ENCODE data around the gene LGI1.

LGI1 gene

DNA sequence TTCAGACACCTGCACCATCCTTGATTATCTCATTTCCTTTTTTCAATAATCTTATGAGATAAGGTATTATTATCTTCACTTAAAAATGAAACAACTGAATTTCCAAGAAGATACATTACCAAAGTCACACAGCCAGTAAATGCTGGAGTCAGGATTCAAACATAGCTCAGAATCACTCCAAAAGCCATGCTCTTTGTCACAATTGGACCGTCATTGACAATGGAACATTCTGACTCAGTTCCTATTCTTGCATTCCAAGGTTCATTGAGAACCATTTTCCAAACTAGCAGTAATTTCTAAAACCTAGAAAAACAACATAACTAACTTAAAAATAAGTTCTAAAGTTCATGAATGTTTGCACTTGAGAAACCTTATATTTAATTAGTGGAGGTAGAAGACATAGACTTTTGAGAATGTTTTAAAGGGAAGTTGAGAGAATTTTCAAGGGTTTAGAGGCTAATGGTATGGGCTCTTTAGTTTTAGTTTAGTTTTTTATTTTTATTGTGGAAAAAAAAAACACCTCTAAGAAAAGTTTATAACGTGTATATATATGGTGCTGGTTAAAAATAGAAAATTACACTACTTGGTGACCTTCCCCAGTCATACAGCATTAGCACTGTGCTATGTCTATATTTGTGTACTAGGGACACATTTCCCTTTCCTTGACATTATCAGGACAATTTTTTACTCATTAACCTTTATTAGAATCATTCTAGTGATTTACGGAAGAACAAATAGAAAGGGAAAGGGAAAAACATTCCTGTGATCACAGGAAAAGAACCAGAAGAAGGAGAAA, 30.9 kb downstream of the LGI1 start:
- no peak for DNase-seq (ENCODE audit: low read depth)

DNA sequence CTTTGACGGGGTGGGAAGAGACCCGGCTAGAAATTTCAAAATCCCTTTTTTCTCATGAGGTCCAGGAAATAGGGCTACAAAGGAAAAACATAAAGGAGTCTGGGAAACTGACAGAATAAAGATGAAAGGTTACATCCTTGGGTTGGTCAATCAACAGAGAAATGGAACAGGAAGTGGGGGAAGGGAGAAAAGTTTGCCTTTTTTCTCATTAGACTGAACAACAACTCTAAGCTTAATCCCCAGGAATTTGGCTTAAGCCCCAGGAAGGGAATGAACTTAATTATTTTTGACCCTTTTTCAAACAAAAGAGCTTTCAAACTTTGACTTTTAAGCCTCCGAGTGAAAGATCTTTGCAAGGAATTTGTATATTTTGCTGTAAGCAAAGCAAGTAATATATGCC, 32.7 kb downstream of the LGI1 start:
- H3K4me3 ChIP-seq (ENCODE audit: low read depth, low read length): no peak overlapping the region
- TF ChIP-seq, protein P1, sequence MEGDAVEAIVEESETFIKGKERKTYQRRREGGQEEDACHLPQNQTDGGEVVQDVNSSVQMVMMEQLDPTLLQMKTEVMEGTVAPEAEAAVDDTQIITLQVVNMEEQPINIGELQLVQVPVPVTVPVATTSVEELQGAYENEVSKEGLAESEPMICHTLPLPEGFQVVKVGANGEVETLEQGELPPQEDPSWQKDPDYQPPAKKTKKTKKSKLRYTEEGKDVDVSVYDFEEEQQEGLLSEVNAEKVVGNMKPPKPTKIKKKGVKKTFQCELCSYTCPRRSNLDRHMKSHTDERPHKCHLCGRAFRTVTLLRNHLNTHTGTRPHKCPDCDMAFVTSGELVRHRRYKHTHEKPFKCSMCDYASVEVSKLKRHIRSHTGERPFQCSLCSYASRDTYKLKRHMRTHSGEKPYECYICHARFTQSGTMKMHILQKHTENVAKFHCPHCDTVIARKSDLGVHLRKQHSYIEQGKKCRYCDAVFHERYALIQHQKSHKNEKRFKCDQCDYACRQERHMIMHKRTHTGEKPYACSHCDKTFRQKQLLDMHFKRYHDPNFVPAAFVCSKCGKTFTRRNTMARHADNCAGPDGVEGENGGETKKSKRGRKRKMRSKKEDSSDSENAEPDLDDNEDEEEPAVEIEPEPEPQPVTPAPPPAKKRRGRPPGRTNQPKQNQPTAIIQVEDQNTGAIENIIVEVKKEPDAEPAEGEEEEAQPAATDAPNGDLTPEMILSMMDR (IDR thresholded peaks at IDR 0.05; ENCODE audit: low read depth, low read length, missing control alignments): no peak
- DNase-seq (ENCODE audit: low read depth): no peak
- in situ Hi-C loops (cut with HindIII; ENCODE audit: low sequenced_read_pairs): no loop called here

More for the DNA sequence above, 30.9 kb downstream of the LGI1 start:
- in situ Hi-C loops (cut with HindIII; ENCODE audit: low sequenced_read_pairs): no loop called here
- H3K4me3 ChIP-seq (ENCODE audit: low read depth, low read length): no peak overlapping the region
- TF ChIP-seq, protein P1 (IDR thresholded peaks at IDR 0.05; ENCODE audit: low read depth, low read length, missing control alignments): no peak

- in situ Hi-C loops (cut with HindIII; ENCODE audit: low sequenced_read_pairs): no loop called here
- TF ChIP-seq, protein P1 (IDR thresholded peaks at IDR 0.05; ENCODE audit: low read depth, low read length, missing control alignments): no peak
- DNase-seq (ENCODE audit: low read depth): no peak
- H3K4me3 ChIP-seq (ENCODE audit: low read depth, low read length): no peak overlapping the region
Observed at GRCh38 chr10:93796167-93796566, 38.4 kb downstream of the LGI1 start.

DNA sequence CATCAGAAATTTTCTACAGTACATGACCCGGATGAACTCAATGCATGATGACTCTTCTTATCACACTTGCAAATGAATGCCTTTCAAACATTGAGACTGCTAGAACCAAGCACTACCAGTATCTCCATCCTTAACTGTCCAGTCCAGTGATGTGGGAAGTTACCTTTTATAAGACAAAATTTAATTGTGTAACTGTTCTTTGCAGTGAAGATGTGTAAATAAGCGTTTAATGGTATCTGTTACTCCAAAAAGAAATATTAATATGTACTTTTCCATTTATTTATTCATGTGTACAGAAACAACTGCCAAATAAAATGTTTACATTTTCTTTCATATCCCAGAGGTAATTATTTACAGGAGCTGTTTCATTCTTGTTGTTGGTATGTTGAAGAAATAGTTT, 40.1 kb downstream of the LGI1 start:
- DNase-seq (ENCODE audit: low read depth): no peak
- no peak overlapping the region for H3K4me3 ChIP-seq (ENCODE audit: low read depth, low read length)
- in situ Hi-C loops (cut with HindIII; ENCODE audit: low sequenced_read_pairs): no loop called here
- TF ChIP-seq, protein P1 (IDR thresholded peaks at IDR 0.05; ENCODE audit: low read depth, low read length, missing control alignments): no peak

DNA sequence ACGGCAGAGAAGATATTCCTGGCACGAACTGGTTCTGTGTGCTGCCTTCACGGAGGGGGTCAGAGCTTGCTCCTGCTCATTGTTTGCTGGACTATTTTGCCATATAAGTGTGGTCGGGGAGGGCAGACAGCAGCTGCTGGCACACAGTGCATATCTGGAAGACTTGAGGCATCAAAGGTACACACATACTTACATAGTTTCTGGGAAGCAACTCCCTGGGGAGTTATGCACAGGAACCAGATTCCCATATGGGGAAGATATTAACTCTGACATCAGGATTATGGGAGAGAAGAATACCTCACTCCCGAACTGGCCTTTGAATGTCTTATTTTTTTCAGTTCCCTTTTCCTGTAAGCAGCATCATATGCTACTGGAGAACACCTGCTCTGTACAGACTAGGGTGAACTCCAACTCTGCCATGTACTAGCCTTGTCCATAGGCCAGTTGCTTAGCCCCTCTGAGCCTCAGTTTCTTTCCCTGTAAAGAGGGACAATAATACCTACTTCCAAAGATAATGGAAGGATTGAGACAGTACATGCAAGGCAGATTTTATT, 41.5 kb downstream of the LGI1 start:
- TF ChIP-seq, protein P1 (IDR thresholded peaks at IDR 0.05; ENCODE audit: low read depth, low read length, missing control alignments): no peak
- in situ Hi-C loops (cut with HindIII; ENCODE audit: low sequenced_read_pairs): no loop called here
- no peak for DNase-seq (ENCODE audit: low read depth)
- H3K4me3 ChIP-seq (ENCODE audit: low read depth, low read length): no peak overlapping the region

DNA sequence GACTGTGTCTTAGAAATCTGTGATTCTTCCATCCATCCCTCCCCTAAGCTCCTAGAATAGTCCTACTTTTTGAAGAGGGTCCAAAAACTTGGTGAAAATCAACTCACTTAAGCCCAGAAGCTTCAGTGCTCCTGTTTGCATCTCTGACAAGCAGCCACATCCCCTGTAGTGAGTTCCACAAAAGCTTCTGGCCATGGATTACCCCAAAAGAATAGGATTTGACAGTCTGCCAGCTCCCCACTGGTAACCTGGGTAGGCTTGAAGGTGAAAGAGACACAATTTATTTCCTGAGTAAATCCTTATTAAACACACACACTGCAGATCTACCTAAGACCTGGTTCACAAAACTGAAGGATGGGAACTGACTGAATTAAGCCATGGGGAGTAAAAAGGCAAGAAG, 46.5 kb downstream of the LGI1 start:
- in situ Hi-C loops (cut with HindIII; ENCODE audit: low sequenced_read_pairs): loop anchor here (5.0 kb wide), 1 partner anchor 53 kb away; no protein-coding TSS in a partner anchor
- H3K4me3 ChIP-seq (ENCODE audit: low read depth, low read length): no peak overlapping the region
- no peak for DNase-seq (ENCODE audit: low read depth)
- TF ChIP-seq, protein P1 (IDR thresholded peaks at IDR 0.05; ENCODE audit: low read depth, low read length, missing control alignments): no peak
